ENCODE data around the gene SEC63. TPM values are rescaled to one million over a fixed set of nuclear protein-coding genes. Genes with fewer than 3 reads are reported as not detected.

The SEC63 gene
- total and polyA plus RNA-seq, 12 donors = 23.8 to 190 (median 64.1) TPM

- TF ChIP-seq POLR2A (IDR thresholded peaks at IDR 0.05) = no peak
- TF ChIP-seq CTCF (IDR thresholded peaks at IDR 0.05) = no peak
- H3K36me3 ChIP-seq (replicated peaks in 1 of 2) = no peaks in the 10 kb centered on the region
These were observed 29.8 kb upstream of the SEC63 start for GRCh38 chr6:107987805-107988204.

GRCh38 chr6:107985701-107986100 is 27.7 kb upstream of the SEC63 start:
- Histone ChIP-seq H3K27ac (no peak overlapping the region), H3K4me3 (no peak overlapping the region), H3K27me3 (no peaks in the 10 kb centered on the region), H3K9me3 (replicated peaks in 1 of 3) (no peaks in the 10 kb centered on the region), H3K36me3 (replicated peaks in 1 of 2) (no peaks in the 10 kb centered on the region), H3K4me1 (replicated peaks in 1 of 2) (peaks cover 4 to 6% of the 10 kb centered on the region in 2 donors)
- 84 to 93% (median 88%) methylated on average over 14 of the region's 14 CpGs for WGBS, 4 donors
- TF ChIP-seq POLR2A (IDR thresholded peaks at IDR 0.05) (no peak), CTCF (IDR thresholded peaks at IDR 0.05) (no peak)
- intact Hi-C loops (cut with DNase I) = loop anchor here (10.0 kb wide), 2 partner anchors 69 to 539 kb away; no protein-coding TSS in a partner anchor
- no peak for DNase-seq

More at GRCh38 chr6:107987805-107988204, 29.8 kb upstream of the SEC63 start:
- Histone ChIP-seq H3K27me3 (no peaks in the 10 kb centered on the region), H3K27ac (no peak overlapping the region), H3K4me1 (replicated peaks in 1 of 2) (peaks cover 4 to 6% of the 10 kb centered on the region in 2 donors), H3K9me3 (replicated peaks in 1 of 3) (no peaks in the 10 kb centered on the region), H3K4me3 (no peak overlapping the region)
- intact Hi-C loops (cut with DNase I) = loop anchor here (10.0 kb wide), 2 partner anchors 67 to 537 kb away; no protein-coding TSS in a partner anchor
- DNase-seq = no peak
- WGBS, 4 donors = 91 to 98% (median 92%) methylated on average over 3 of the region's 3 CpGs

- Histone ChIP-seq H3K27ac (no peak overlapping the region), H3K27me3 (no peaks in the 10 kb centered on the region), H3K9me3 (replicated peaks in 1 of 3) (no peaks in the 10 kb centered on the region), H3K36me3 (replicated peaks in 1 of 2) (no peaks in the 10 kb centered on the region), H3K4me3 (no peak overlapping the region), H3K4me1 (replicated peaks in 1 of 2) (no peaks in the 10 kb centered on the region)
- DNase-seq = no peak
- TF ChIP-seq POLR2A (IDR thresholded peaks at IDR 0.05) (no peak), CTCF (IDR thresholded peaks at IDR 0.05) (no peak)
- intact Hi-C loops (cut with DNase I) = loop anchor here (5.0 to 10.0 kb wide), 3 partner anchors 68 to 541 kb away; no protein-coding TSS in a partner anchor
- WGBS, 4 donors = 86 to 97% (median 89%) methylated on average over 4 of the region's 4 CpGs
These were observed 25.8 kb upstream of the SEC63 start for GRCh38 chr6:107983811-107984210.

- Histone ChIP-seq H3K27me3 (no peaks in the 10 kb centered on the region), H3K9me3 (replicated peaks in 1 of 3) (no peaks in the 10 kb centered on the region), H3K27ac (no peak overlapping the region), H3K4me1 (replicated peaks in 1 of 2) (no peaks in the 10 kb centered on the region), H3K4me3 (no peak overlapping the region), H3K36me3 (replicated peaks in 1 of 2) (no peaks in the 10 kb centered on the region)
- 79 to 86% (median 81%) methylated on average over 1 of the region's 1 CpG for WGBS, 4 donors
- TF ChIP-seq POLR2A (IDR thresholded peaks at IDR 0.05) = no peak
- no peak for TF ChIP-seq CTCF (IDR thresholded peaks at IDR 0.05)
- no peak for DNase-seq
- intact Hi-C loops (cut with DNase I) = loop anchor here (5.0 to 10.0 kb wide), 3 partner anchors 70 to 542 kb away; no protein-coding TSS in a partner anchor
These were observed 24.5 kb upstream of the SEC63 start for GRCh38 chr6:107982486-107982885.

All from adrenal gland (tissue), 12 donors.